ENCODE data around the gene TMEM45A.
"Not testable (repeated sequence)": the region's sequence is repeated elsewhere in the genome, so short reads cannot be mapped to it uniquely, and the experiment has no call there.

Gene TMEM45A

DNA sequence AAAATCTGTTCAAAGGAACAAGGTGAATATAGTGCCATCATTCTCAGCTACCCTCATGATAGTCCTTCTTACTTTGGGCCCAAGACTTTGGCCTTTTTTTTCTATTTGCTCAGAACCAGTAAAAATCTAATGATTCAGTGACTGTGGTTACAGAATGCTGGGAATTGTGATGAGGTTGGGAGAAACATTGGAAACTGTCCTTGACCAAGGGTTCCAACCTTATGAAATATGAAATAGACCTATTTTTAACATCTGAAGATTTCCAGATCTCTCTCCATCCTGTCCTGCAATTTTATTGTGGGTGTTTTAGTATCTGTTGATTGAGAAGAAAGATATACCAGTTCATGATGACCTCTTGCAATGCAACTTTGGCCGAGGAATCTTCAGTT is 34.9 kb downstream of the TMEM45A start:
- no peak for DNase-seq
- intact Hi-C loops (cut with DNase I): no loop called here

DNA sequence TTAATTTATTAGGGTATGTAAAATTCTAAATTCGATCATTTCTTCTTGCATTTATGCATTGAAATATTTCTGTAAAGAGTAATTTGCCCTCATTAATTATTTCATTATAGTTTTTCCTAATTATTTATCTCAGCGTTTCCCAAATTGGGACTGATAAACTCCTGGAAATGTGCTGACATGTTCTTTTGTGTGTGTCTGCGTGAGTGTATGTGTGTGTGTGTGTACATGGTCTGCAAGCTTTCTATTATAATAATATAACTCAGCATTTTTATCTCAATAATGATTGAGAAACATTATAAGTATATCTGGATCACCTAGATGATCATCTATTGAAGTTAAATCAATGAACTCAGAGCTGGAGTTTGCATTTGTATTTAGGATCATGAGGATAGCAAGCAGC is 38.7 kb downstream of the TMEM45A start:
- DNase-seq: no peak
- intact Hi-C loops (cut with DNase I): no loop called here

DNA sequence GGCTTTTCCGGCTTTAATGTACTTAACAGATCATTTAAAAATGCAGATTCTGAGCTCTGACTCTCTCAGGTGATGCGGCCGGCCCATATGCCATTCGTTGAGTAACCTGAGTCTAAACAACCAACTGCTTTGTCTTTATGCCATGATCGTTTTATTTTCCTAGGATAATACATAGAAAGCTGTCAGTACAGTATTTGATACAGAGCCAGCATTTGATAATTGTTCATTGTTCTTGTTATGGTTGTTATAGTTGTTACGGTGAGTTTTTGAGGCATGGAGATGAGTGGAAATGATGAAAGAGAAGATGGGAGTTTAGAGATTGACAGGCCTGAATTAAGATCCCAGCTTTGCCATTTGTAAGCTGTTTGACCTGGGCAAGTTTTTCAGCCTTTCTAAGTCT is 40.0 kb downstream of the TMEM45A start:
- no peak for DNase-seq
- intact Hi-C loops (cut with DNase I): no loop called here

DNA sequence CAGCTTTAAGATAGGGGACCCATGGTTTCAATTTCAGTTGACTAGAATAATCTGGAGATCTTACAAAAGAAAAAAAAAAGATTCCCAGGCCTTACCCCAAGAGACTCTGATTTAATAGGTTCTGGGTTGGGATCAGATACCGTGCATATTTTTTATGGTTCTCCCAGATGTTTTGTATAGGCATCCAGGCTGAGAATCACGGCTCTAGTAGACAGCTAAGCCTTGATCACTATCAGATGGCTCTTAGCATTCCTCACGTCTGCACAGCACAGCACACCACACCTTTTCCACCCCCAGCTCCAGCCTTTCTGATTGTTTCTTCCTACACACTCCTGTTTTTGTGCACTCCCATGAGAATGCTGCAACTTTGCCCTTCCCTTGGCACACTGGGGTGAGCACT is 40.8 kb downstream of the TMEM45A start:
- intact Hi-C loops (cut with DNase I): no loop called here
- no peak for DNase-seq

DNA sequence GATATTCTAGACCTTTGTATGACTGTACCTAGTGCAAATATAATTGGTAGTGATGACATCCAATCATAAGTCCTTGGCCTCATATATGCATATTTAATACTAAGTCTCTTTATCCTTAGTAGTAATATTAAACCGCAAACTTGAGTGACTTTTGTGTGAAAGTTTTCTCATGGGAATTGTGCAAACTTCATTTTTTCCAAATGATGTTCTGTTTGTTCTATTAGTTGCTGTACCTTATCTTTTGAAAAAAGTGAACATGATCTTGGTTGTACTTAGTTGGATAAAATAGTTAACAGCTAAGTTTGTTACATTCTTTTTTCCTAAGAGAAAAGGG is 43.2 kb downstream of the TMEM45A start:
- DNase-seq: no peak
- intact Hi-C loops (cut with DNase I): no loop called here

DNA sequence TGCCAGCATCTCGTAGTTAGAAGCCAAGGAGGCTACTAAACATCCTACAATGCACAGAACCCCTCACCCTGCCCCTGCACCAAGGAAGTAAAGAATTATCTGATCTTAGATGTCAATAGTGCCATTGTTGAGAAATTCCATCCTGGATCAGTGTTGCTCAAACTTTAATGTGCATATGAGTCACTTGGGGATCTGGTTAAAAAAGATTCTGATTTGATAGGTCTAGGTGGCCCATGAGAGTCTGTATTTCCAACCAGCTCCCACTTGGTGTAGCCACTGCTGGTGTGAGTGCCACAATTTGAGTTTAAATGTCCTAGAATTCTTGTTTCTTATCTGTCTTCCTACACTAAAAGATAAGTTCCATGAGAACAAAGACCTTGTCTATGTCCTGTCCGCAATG is 43.7 kb downstream of the TMEM45A start:
- no peak for DNase-seq
- intact Hi-C loops (cut with DNase I): no loop called here

DNA sequence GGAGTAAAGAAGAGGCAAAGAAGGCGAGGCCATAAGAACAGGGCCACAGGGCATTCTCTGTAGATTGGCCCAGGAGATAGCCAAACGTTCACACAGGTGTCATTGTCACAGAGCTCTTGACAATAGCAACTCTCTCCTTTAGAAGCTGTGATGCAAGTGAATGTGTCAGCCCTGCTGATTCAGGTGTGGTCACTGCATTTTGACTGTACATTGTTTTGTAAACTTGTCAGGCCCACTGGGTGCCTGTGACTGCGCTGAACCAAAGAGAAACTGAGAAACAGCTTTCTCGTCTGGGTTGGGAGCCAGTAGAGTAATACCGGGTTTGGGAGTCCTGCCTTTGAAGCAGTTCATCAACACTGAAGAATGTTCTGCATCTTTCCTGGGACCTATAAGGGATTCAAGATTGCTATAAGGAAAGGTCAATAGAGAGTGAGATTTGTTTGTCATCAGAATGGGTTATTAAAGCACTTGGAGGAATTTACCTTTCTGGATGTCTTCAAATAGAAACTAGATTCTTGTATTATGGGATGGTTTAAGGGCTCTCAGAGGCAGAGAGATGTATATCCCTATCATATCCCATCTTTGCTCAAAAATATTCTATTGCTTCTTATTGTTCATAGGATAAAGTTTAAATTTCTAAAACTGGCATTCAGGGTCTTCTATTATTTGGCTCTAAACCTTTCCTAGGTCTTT is 45.4 kb downstream of the TMEM45A start:
- DNase-seq: no peak
- intact Hi-C loops (cut with DNase I): no loop called here

DNA sequence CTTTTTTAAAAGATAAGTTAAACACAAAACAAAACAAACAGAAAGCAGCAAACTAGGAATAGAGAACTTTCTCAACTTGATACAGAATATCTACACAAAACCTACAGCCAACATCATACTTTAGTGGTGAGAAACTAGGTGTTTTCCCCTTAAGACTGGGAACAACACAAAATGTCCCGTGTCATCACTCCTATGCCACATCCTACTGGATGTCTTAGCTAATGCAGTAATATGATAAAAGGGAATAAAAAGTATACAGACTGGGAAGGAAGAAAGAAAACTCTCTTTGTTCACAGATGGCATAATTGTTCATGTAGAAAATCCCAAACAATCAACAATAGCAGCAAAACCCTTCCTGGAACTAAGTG is 45.9 kb downstream of the TMEM45A start:
- no peak for DNase-seq
- intact Hi-C loops (cut with DNase I): no loop called here

DNA sequence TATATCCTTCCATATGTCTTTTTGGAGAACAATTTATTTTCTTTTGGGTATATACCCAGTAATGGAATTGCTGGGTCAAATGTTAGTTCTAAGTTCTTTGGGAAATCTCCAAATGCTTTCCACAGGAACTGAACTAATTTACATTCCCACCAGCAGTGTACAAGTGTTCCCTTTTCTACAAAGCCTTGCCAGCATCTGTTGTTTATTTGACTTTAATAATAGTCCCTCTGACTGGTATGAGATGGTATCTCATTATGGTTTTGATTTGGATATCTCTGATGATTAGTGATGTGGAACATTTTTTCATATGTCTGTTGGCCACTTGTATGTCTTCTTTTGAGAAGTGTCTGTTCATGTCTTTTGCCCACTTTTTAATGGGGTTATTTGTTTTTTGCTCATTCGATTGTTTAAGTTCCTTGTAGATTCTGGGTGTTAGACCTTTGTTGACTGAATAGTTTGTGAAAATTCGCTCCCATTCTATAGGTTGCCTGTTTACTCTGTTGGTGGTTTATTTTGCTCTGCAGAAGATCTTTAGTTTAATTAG is 48.4 kb downstream of the TMEM45A start:
- DNase-seq: no peak
- intact Hi-C loops (cut with DNase I): no loop called here

DNA sequence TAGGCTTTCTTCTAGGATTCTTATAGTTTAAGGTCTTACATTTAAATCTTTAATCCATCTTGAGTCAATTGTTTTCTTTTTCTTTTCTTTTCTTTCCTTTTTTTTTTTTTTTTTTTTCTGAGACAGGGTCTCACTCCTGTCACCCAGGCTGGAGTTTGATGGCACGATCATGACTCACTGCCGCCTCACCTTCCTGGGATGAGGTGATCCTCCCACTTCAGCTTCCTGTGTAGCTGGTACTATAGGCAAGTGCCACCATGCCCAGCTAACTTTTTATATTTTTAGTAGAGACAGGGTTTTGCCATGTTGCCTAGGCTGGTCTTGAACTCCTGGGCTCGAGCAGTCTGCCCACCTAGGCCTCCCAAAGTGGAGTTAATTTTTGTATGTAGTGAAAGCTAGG is 49.0 kb downstream of the TMEM45A start:
- intact Hi-C loops (cut with DNase I); DNase-seq: not testable (repeated sequence)

DNA sequence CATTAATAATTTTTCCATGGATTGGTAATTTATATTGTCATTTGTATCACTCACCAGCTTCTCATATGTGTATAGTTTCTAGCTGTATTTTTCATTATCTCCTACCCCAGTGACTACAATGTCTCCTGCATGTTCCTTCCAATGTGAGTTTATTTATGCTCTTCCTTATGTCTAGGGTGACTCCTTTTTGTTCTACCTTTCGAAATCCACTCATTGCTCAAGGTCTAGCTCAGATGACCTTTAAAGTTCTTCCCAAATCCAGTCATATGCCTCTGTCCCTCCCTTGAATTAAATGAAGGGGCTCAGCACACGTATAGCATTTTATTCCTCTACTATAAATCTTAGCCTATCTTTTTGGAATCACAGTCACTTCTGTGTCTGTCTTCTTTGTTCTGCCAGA is 53.0 kb downstream of the TMEM45A start:
- intact Hi-C loops (cut with DNase I): no loop called here
- no peak for DNase-seq

DNA sequence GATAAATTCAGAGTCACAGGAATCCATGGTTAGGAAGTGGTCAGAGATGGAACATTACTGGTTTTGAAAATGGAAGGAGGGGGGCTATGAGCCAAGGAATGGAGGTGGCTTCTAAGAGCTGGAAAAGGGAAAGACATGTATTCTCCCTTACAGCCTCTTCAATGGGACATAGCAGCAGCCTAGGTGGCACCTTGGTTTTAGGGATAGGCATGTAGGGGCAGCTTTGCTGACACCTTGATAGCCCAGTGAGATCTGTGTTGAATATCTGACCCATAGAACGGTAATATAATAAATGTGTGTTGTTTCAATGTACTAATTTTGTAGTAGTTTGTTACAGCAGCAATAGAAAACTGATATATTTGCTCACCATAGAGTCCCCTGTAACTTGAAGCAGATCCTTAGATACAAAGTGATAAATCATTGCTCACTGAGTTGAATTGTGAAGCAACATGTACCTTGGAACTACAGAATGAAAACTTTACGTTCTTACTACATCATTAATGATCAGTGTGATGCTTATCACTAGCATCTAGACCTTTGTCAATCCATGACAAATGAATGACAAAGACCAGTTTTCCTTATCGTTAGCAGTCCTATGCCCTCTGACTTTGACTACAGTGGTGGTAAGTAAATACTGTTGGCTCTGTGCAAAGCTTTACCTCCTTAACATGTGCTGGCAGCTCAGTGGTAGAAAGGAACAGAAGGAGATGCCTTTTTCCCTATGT is 53.8 kb downstream of the TMEM45A start:
- no peak for DNase-seq
- intact Hi-C loops (cut with DNase I): no loop called here

DNA sequence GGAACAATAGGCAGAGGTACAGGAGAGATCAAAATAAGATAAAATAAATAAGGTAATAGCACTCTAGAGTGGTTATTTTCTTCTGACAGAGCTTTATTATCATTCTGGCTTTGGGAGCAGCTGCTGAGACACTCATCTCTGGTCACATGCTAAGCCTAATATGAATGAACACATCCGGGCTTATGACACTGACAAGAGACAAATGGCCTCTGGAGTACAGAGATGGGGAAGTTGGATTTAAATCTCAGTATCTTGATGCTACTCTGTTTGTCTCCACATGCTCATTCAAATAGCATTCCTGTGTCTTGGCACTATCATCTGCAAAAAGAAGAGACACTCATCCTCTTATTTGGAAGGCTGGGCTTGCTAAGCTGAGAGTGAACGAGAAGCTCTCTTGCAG is 55.6 kb downstream of the TMEM45A start:
- intact Hi-C loops (cut with DNase I): no loop called here
- no peak for DNase-seq

DNA sequence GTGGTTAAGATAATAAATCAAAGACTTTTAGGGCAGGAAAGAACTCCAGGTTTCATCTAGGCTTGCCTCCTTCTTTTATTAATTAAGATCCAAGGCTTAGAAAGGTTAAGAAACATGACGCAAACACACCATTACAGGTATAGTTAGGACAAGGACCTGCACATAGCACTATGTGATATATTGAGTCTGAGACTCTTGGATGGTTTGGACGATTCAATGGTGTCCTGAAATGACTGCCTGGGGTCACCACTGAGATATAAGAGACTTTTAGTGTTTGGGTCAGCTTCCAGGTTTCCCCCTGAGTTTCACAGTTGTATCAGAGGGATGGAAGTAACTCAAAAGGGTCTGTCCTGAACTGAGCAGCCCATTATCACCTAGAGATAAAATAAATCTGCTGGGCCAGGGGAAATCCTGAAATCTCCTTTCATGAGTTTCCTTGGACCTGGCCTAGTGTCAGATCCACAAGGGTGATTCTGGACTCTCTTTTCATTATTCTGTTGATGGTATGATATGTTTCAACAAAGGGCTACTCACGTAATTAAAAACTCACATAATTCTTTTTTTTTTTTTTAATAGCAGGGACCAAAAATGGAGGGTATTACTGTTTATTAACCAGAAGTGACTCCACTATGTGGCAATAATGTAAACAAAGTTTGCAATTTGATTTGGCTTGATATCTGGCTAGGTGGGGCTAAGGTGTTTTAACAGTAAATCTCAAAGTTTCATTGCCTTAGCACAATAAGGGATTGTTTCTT is 61.4 kb downstream of the TMEM45A start:
- intact Hi-C loops (cut with DNase I): no loop called here
- no peak for DNase-seq

DNA sequence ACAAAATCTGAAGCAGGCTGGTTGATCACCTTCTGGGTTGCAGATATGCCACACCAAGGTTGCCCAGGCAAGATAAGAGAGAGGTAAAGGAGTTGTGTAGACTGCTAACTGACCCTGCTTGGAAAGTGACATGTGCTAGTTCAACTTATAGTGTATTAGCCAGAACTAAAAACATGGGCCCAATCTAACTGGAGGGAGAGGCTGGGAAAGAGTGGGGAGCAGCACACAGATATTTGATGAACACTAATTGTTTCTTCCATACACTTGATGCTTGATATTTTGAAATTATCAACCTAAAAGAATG is 61.9 kb downstream of the TMEM45A start:
- intact Hi-C loops (cut with DNase I): no loop called here
- no peak for DNase-seq

DNA sequence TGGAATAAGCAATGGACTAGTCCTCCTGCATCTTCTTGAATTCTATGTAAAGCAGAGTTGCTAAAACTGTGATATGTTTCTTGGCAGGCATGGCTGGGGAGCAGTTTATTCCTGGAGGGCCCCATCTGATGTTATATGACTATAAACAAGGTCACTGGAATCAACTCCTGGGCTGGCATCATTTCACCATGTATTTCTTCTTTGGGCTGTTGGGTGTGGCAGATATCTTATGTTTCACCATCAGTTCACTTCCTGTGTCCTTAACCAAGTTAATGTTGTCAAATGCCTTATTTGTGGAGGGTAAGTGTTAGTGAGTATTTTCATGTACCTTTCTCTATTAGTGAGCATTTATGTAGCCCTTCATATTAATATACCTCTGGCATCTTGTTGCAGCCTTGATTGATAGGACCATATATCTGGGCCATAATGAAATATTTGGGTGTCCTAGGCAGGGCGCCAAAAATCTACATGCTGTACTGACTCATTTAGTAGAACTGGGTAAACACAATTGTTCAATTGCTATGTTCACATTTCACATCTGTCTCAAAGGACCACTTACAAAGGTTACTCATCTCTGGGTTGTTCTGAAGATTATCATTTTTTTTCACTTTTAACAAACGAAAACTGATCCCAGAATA is 64.4 kb downstream of the TMEM45A start:
- intact Hi-C loops (cut with DNase I): no loop called here
- no peak for DNase-seq

DNA sequence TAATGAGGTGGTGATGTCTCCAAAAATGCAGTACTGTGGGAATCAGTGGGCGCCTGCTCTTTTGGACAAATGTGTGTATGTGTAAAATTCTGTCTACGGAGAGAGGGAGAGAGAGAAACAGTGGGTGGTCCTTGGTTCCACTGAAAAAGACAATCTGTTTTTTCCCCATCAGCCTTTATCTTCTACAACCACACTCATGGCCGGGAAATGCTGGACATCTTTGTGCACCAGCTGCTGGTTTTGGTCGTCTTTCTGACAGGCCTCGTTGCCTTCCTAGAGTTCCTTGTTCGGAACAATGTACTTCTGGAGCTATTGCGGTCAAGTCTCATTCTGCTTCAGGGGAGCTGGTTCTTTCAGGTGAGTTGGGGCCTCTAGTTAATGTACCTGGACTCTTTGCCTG is 65.8 kb downstream of the TMEM45A start:
- DNase-seq: no peak
- intact Hi-C loops (cut with DNase I): no loop called here

DNA sequence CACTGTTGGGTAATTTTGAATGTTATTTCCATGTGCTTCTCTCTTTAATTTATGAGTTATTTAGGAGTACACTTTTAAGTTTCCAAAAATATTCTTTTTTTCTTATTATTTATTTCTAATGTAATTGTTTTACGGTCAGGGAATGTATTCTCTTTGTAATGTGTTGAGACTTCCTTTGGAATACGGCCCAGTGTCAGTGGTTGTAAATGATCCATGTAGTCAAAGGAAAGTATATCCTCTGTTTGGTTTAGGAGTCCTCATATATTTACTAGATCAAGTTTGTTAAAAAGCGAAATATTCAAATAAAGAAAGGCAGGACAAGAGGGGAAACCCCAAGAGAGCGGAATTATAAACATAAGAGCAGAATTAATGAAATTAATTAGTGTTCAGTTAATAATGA is 68.0 kb downstream of the TMEM45A start:
- DNase-seq: no peak
- intact Hi-C loops (cut with DNase I): no loop called here

DNA sequence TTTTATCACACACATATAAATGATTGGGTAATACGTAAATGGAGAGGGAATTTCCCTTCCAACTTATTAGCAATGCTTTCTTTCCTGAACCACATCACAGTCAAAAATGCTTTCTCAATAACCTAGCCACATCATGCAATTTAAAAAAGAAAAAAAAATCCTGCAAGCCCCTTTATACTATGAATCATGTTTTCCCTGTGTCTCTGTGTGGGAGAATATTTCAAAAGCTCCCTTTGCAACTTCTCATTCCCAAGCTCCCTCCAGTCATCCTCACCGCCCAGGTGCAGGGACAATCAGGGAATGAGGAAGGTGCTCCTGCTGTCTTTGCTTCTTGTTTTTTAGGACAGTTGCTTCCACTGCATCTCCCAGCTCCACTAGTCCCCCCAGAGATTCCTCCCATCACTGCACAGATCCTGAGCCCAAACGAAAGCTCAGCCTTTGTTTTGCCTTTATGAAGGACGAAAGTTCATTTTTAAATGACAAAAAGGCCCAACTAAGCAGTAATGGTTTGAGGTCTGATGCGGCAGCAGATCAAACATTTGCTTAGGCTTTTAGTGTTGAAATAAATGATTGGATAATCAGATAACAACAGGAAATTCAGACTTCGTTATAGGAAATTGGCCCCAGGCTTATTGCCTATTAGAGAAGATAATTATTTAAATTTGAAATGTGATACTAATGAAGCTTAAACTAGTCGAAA is 69.2 kb downstream of the TMEM45A start:
- intact Hi-C loops (cut with DNase I): no loop called here
- DNase-seq: no peak

DNA sequence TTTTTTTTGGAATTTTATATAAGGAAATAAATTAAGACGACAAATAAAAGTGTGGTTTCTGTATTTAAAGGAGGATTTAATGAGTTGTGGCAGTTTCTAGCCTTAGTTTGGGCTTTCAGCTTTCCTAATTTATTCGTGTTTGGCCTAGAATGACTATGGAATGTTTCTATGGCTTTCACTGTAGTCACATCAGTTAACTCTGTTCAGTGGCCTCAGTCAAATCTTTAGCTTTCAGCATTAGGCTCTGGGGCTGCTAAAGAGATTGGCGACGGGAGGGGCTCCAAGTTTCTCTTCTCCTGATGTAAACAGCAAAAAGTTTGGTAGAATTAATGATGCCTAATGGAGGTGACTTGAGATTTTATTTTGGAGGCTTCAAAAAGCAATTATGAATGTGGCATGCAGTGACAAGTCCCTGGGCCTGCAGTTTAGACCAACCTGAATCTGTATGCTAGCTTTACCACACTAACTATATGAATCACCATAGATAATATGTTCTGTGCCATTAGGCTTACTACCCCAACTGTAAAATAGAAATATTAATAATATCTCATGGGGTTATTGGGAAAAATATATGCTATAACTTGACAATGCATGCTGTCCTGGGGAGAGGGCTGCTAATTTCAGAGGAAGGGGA is 69.9 kb downstream of the TMEM45A start:
- DNase-seq: no peak
- intact Hi-C loops (cut with DNase I): no loop called here
